Inflammatory macrophage treated with lipopolysaccharide for 4 hours (primary cell): ENCODE results near the gene OR5K3.
"Not testable (repeated sequence)": the region's sequence is repeated elsewhere in the genome, so short reads cannot be mapped to it uniquely, and the experiment has no call there.

Source experiments
- DNase-seq: peaks from one replicate; pipeline ENCODE4 v3.0.0-alpha.2; 2020

The OR5K3 gene

GRCh38 chr3:98390366-98390765 lies at the start of gene OR5K3:
Gene OR5K3, plus strand, starts transcription at chr3:98390666. Its CDS starts 0 bp downstream, at chr3:98390666.
- no peak for DNase-seq

- DNase-seq: no peak
Measured at GRCh38 chr3:98341758-98342157, 48.7 kb upstream of the OR5K3 start.

DNA sequence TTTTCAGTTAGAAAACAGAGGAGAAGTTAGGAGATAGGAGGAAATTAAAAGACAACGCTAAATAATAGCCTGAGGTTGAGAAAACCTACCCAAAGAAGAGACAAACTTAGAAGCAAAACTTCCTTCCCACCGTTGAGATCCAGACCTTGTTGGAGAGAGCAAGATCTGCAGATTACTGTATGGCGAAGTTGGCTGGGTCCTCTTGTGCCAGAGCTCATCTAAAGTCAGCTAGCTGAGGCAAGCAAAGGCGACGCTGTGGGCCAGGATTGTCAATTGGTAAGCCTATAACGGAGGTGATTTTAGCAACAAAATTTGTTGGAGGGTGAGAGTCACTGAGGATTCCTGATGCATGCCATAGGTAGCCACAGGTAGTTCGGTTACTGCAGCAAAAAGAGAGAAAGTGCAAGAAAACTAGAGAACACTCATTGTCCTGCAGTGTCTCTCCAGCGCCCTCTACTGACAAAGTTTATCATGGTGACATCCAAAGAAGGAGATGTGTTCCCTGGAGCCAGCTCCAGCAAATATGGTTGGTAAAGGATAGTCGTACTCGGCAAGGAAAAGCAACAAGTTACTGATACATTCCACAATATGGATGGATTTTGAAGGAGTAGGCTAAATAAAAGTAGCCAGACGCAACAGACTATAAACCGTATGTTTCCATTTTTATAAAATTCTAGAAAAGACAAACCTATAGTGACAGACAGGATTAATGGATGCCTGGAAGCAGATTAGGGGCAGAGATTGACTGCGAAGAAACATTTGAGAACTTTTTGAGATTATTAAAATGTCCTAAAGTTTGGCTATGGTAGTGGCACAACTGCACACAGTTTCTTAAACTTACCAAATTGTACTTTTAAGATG lies 46.6 kb upstream of the OR5K3 start:
- DNase-seq: peak; percentile 65

DNA sequence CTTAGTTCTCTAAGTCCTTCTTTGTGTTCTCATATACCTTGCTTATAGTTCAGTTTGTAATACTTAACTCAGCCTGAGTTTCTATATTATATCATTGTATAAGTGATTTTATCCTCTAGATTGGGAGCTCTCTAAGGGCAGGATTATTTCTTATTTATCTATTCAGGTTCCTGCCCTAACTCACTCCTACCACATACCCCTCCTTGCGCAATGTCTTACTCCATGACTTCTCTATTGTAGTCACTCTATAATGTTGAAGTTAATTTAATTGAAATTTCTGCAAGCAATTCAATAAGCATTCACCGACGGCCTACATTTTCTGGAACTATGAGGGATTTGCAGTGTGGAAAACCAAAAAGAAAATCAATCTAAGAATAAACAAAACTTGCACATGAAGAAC lies 40.4 kb upstream of the OR5K3 start:
- DNase-seq: no peak

- no peak for DNase-seq
Measured at GRCh38 chr3:98353554-98353953, 36.9 kb upstream of the OR5K3 start, which contains the start of gene OR5K4. Gene OR5K4, plus strand, starts transcription at chr3:98353854. Its CDS starts 0 bp downstream, at chr3:98353854.

DNA sequence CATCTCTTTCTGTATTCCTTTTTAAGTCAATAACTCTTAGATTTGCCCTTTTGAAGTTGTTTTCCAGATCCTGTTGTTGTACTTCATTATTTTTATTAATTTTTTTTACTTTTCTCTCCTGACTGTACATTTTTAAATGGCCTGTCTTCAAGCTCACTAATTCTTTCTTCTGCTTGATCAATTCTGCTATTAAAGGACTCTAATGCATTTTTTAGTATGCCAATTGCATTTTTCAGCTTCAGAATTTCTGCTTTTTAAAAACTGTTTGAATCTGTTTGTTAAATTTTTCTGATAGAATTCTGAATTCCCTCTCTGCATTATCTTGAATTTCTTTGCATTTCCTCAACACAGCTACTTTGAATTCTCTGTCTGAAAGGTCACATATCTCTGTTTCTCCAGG lies 31.2 kb upstream of the OR5K3 start:
- DNase-seq: no peak

DNA sequence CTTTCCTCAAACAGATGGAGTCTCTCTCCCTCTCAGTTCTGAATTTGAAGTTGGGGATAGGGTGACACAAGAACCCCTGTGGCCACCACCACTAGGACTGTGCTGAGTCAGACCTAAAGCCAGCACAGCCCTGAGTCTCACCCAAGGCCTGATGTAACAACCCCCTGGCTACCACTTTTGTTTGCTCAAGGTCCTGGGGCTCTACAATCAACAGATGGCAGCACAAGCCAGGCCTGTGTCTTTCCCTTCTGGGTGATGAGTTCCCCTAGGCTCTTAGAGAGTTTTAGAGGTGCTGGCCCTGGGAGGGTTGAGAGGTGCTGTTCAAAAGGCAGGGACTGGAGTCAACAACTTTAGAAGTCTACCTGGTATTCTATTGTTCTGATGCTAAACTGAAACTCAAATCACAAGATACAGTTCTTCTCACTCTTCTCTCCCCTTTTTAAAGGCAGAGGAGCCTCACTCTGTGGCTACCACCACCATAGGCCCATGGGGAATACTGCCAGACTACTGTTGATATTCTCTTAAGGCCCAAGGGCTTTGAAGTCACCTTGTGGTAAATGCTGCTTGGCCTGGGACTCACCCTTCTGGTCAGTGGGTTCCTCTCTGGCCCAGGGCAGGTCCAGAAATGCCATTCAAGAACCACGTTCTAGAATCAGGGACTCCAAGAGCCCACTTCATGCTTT lies 30.3 kb upstream of the OR5K3 start:
- no peak for DNase-seq

DNA sequence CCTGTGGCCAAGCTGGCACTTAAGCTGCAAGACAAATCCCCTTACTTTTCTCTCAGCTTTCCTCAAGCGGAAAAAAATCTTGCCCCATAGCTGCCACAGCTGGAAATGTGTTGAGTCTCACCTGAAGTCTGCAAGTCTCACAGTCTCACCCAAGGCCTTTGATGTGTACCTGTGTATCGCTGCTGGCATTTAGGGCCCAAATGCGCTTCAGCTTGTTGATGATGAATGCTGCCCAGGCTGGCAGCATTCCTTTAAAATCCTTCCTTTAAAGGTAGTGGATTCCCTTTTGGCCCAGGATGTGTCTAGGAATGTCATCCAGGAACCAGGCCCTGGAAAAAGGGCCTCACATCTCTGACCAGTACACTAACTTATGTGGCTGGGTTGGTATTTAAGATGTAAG lies 29.8 kb upstream of the OR5K3 start:
- DNase-seq: no peak

DNA sequence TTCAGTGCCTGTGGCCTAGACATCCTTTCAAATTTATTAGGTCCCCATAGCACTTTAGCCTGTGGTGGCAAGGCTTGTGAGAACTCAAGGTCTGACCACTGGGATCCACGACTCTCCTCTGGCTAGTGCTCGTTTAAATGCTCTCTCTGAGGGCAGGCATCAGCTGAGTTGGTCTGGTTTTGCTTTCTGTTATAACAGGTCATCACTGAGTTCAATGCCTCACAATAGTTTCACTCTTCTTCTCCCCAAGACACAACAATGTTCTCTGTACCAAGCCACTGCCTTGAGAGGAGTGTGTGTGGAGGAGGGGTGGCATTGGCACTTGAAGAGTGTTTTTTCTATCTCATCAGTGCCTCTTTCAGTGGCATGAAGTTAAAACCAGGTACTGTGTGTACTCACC lies 29.2 kb upstream of the OR5K3 start:
- DNase-seq: no peak

GRCh38 chr3:98367464-98368246 lies 22.8 kb upstream of the OR5K3 start:
- no peak for DNase-seq

GRCh38 chr3:98371186-98371585 lies 19.3 kb upstream of the OR5K3 start:
- DNase-seq: no peak

GRCh38 chr3:98371853-98372252 lies 18.6 kb upstream of the OR5K3 start:
- DNase-seq: no peak

- no peak for DNase-seq
Measured at GRCh38 chr3:98372445-98372844, 18.0 kb upstream of the OR5K3 start.

GRCh38 chr3:98376631-98377030 lies 13.8 kb upstream of the OR5K3 start:
- DNase-seq: no peak

- no peak for DNase-seq
Measured at GRCh38 chr3:98388147-98388546, 2.3 kb upstream of the OR5K3 start.

- no peak for DNase-seq
Measured at GRCh38 chr3:98395101-98395500, 4.6 kb downstream of the OR5K3 start.

- DNase-seq: not testable (repeated sequence)
Measured at GRCh38 chr3:98396482-98396881, 6.0 kb downstream of the OR5K3 start.

DNA sequence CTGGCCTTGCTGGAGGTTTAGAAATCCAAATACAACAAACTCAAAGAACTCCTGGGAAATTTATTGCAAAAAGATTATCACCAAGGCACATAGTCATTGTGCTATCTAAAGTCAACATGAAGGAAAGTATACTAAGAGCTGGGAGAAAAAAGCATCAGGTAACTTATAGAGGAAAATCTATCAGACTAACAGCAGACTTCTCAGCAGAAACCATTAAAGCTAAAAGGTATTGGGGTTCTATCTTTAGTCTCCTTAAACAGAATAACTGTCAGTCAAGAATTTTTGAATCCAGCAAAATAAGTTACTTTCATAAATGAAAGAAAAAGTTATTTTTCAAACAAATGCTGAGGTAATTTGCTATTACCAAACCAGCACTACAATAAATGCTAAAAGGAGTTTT lies 8.0 kb downstream of the OR5K3 start:
- no peak for DNase-seq

DNA sequence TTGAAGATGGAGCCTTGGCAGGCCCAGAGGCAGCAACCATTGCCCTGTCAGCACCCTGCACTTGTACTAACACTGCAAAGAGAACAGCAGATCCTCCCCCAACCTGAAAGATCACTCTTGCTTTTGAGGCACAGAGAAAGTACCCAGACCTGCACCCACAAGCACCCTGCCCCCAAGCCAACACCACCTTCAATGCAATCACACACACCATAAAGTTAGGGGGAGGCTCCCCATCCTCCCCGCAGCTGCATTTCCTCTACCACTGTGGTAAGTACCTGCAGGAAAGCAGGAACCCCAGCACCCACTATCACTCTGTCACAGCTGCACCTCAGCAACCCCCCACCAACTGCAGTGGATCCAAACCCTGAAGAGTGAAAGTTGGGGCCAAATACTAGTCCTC lies 12.0 kb downstream of the OR5K3 start:
- no peak for DNase-seq

DNA sequence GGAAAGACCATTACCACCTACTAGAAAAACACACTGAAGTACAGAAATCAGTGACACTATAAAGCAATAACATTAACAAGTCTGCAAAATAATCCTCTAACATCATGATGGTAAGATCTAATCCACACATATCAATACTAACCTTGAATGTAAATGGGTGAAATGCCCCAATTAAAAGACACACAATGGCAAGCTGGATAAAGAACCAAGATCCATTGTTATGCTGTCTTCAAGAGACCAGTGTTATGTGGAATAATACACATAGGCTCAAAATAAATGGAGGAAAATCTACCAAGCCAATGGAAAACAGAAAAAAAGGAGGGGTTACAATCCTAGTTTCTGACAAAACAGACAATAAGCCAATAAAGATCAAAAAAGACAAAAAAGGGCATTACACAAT lies 13.5 kb downstream of the OR5K3 start:
- no peak for DNase-seq

DNA sequence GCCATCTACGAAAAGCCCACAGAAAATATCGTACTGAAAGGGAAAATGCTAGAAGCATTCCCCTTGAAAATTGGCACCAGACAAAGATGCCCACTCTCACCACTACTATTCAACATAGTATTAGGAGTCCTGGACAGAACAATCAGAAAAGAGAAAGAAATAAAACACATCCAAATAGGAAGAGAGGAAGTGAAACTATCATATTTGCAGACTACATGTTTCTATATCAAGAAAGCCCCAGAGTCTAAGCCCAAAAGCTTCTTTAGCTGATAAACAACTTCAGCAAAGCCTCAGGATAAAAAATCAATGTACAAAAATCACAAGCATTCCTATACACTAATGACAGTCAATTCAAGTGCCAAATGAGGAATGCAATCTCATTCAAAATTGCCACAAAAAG lies 15.6 kb downstream of the OR5K3 start:
- no peak for DNase-seq

DNA sequence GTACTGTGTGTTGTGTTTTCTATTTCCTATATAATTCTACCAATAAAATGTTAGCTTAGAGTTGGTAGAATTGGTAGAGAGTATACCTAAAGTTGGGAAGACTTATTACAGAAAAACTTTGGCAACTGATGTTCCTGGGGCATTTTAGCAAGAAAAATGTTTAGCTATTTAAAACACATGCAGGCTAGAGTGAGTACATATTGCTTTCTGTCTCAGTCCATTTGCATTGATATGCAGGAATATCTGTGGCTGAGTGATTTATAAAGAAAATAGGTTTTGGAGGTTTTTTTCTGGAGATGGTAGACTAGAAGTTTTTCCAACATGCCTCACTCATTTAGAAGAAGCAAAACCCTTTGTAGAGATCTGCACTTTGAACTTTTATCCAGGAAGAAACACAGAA lies 42.1 kb downstream of the OR5K3 start:
- DNase-seq: no peak

DNA sequence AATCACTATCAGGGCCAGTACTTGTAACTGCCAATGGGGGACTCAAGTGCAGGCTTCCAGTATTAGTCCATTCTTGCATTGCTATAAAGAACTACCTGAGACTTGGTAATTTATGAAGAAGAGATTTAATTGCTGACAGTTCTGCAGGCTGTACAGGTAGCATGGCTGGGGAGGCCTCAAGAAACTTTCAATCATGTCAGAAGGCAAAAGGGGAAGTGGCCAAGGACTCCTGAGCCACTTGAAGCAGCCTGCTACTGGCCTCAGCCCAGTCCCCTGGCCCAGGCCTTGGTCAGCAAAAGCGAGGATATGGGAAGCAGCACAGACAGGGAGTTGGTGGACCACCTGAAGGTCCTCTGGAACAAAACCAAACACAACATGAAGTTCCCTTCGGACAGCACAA lies 43.3 kb downstream of the OR5K3 start:
- DNase-seq: no peak

DNA sequence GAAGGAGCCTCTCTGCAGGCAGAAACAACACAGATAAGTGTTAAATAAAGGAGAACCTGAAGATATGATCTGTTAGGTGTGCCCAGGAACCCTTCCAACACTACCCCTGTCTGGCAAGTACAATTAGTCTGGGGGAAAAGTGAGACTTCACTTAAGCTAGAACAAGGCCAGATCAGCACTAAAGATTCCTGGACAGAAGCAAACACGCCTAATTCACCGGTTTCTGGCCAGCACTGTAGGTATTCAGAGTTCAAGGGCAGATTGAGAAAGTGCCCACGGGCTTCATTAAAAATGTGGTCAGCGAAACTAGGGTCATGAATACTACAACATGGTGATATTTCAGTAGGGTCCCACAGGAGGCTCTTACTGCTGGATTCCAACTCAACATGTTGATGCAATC lies 43.9 kb downstream of the OR5K3 start:
- no peak for DNase-seq
